HCT116 (cell line): ENCODE measurements around the gene SLC4A7. TPM values are rescaled to one million over a fixed set of nuclear protein-coding genes. Genes with fewer than 3 reads are reported as not detected.

Experiments
- ATAC-seq: fragments of 200-7000 bp; cut with Tn5 transposase; 2 replicates; pipeline ENCODE4 v1.9.1; 2020; ENCODE audit warnings: mild to moderate bottlenecking, moderate library complexity
- BruUV-seq: library from RNA; stranded (reverse); fragments of 400-500 nt; replicated peaks from 2 replicates; lab custom pipeline; 2021; lab: Mats Ljungman, UMichigan
- CTCF ChIA-PET: fragments of 300-600 bp; sonication (Branson Sonifier 250); formaldehyde crosslinking; loops from one replicate; lab custom pipeline; 2021; ENCODE audit warnings: antibody characterized with exemption; lab: Charles Lee
- POLR2A ChIA-PET: fragments of 300-600, 350-600 bp; sonication (Branson Sonifier 250); formaldehyde crosslinking; loops from one replicate; lab custom pipeline; 2021; ENCODE audit warnings: antibody characterized with exemption; lab: Charles Lee
- RAD21 ChIA-PET, 2 experiments: fragments of 300-600 bp; sonication (Branson Sonifier 250); formaldehyde crosslinking; loops; one replicate each; lab custom pipeline; 2023; ENCODE audit warnings: low total read pairs in 2 of 2; ENCODE audit not compliant: uncharacterized antibody in 2 of 2, unreplicated experiment in 2 of 2, low non-redundant PET in 1 of 2; lab: Charles Lee
- DNase-seq: peaks from one replicate; pipeline ENCODE4 v3.0.0-alpha.2; 2010; ENCODE audit warnings: low read depth, low spot score
- H2AFZ ChIP-seq: fragments of 200-600 bp; shearing (Covaris generic), sonication (generic); 2 replicates; pipeline ENCODE4 v1.6.1; 2017; ENCODE audit warnings: low read depth, mixed run types, mixed read lengths, antibody characterized with exemption, low read length; ENCODE audit not compliant: poor library complexity, severe bottlenecking
- H3K27ac ChIP-seq: 2 replicates; pipeline ENCODE4 v1.5.1; 2012; ENCODE audit warnings: low read depth, low read length
- H3K27me3 ChIP-seq: fragments of 200-600 bp; sonication (generic); 2 replicates; pipeline ENCODE4 v1.6.1; 2016; ENCODE audit warnings: mixed run types, low read length, mixed read lengths; ENCODE audit not compliant: insufficient read depth
- H3K36me3 ChIP-seq, 2 experiments: fragments of 200-500 bp in 1 of 2; fragments of 200-600 bp in 1 of 2; sonication (Bioruptor generic) in 1 of 2; sonication (generic) in 1 of 2; 2 replicates each; pipeline versions ENCODE4 v1.5.1 to v1.6.1; 2014 to 2016; ENCODE audit warnings: low read length in 2 of 2, inconsistent platforms in 1 of 2, mixed read lengths in 1 of 2, mixed run types in 1 of 2; ENCODE audit not compliant: insufficient read depth in 2 of 2, control insufficient read depth in 1 of 2
- H3K4me1 ChIP-seq, 2 experiments: fragments of 200-600 bp in 1 of 2; sonication (generic) in 1 of 2; 2 replicates each; pipeline versions ENCODE4 v1.5.1 to v1.6.1; 2012 to 2017; ENCODE audit warnings: low read length in 2 of 2, inconsistent platforms in 1 of 2, mild to moderate bottlenecking in 1 of 2, mixed read lengths in 1 of 2, mixed run types in 1 of 2, moderate library complexity in 1 of 2; ENCODE audit not compliant: insufficient read depth in 2 of 2, control insufficient read depth in 1 of 2
- H3K4me2 ChIP-seq: fragments of 200-600 bp; sonication (generic); 2 replicates; pipeline ENCODE4 v1.6.1; 2017; ENCODE audit warnings: mixed run types, low read length, mixed read lengths
- H3K4me3 ChIP-seq, 2 experiments: fragments of 200-600 bp in 1 of 2; sonication (generic) in 1 of 2; replicated peaks in 1 of 2; 2 replicates each; pipeline ENCODE4 v1.5.1; 2011 to 2016; ENCODE audit warnings: low read length in 2 of 2, control low read depth in 1 of 2, low read depth in 1 of 2, mild to moderate bottlenecking in 1 of 2, mixed read lengths in 1 of 2, mixed run types in 1 of 2
- H3K79me2 ChIP-seq: fragments of 200-600 bp; sonication (generic); 2 replicates; pipeline ENCODE4 v1.6.1; 2017; ENCODE audit warnings: mild to moderate bottlenecking, mixed run types, low read length, moderate library complexity, mixed read lengths; ENCODE audit not compliant: insufficient read depth
- H3K9ac ChIP-seq: fragments of 200-600 bp; sonication (generic); 2 replicates; pipeline ENCODE4 v1.6.1; 2016; ENCODE audit warnings: low read length, mixed read lengths
- H3K9me2 ChIP-seq: fragments of 200-600 bp; sonication (generic), shearing (Covaris generic); 2 replicates; pipeline ENCODE4 v1.6.1; 2017; ENCODE audit warnings: mixed run types, mild to moderate bottlenecking, moderate library complexity; ENCODE audit not compliant: insufficient read depth
- H3K9me3 ChIP-seq, 2 experiments: fragments of 200-500 bp in 1 of 2; fragments of 200-600 bp in 1 of 2; sonication (Bioruptor generic) in 1 of 2; sonication (generic) in 1 of 2; 2 replicates each; pipeline ENCODE4 v1.6.1; 2014 to 2017; ENCODE audit warnings: low read length in 2 of 2, mixed read lengths in 2 of 2, inconsistent platforms in 1 of 2, low read depth in 1 of 2, mild to moderate bottlenecking in 1 of 2, mixed run types in 1 of 2, moderate library complexity in 1 of 2; ENCODE audit not compliant: control insufficient read depth in 1 of 2, insufficient read depth in 1 of 2
- H4K20me1 ChIP-seq: fragments of 200-600 bp; sonication (generic), shearing (Covaris generic); 2 replicates; pipeline ENCODE4 v1.6.1; 2017; ENCODE audit warnings: mixed run types, mild to moderate bottlenecking, moderate library complexity; ENCODE audit not compliant: insufficient read depth
- CBX3 ChIP-seq: IDR thresholded peaks from 2 replicates; pipeline ENCODE4 v1.6.1; 2012; ENCODE audit warnings: low read depth
- CEBPB ChIP-seq: IDR thresholded peaks from 2 replicates; pipeline ENCODE4 v1.6.1; 2012; ENCODE audit warnings: low read depth
- CTCF ChIP-seq, 3 experiments: fragments of 200-600 bp in 1 of 3; sonication (generic) in 1 of 3; IDR thresholded peaks in 2 of 3; conservative IDR thresholded peaks in 1 of 3; 2 replicates each; pipeline ENCODE4 v1.5.1; 2012 to 2017; ENCODE audit warnings: low read depth in 2 of 3, low read length in 2 of 3, antibody characterized with exemption in 1 of 3, borderline replicate concordance in 1 of 3, control low read depth in 1 of 3, mild to moderate bottlenecking in 1 of 3, mixed read lengths in 1 of 3, mixed run types in 1 of 3, moderate library complexity in 1 of 3; ENCODE audit not compliant: insufficient read depth in 1 of 3
- EGR1 ChIP-seq: IDR thresholded peaks from 2 replicates; pipeline ENCODE4 v1.6.1; 2012; ENCODE audit warnings: low read depth
- ELF1 ChIP-seq: IDR thresholded peaks from 2 replicates; pipeline ENCODE4 v1.6.1; 2012; ENCODE audit warnings: low read depth, borderline replicate concordance
- EZH2 ChIP-seq: fragments of 200-600 bp; sonication (generic); IDR thresholded peaks from 2 replicates; pipeline ENCODE4 v1.6.1; 2017; ENCODE audit warnings: antibody characterized with exemption, mixed run types
- EZH2phosphoT487 ChIP-seq: fragments of 200-600 bp; IDR thresholded peaks from 2 replicates; pipeline ENCODE4 v1.6.1; 2018; ENCODE audit warnings: antibody characterized with exemption, borderline replicate concordance
- JUND ChIP-seq: IDR thresholded peaks from 2 replicates; pipeline ENCODE4 v1.6.1; 2012
- MAX ChIP-seq: IDR thresholded peaks from 2 replicates; pipeline ENCODE4 v1.6.1; 2012
- POLR2AphosphoS5 ChIP-seq: IDR thresholded peaks from 2 replicates; pipeline ENCODE4 v1.6.1; 2011; ENCODE audit warnings: mild to moderate bottlenecking, low read depth, low read length, moderate library complexity
- RAD21 ChIP-seq: IDR thresholded peaks from 2 replicates; pipeline ENCODE4 v1.6.1; 2012; ENCODE audit warnings: low read depth, mild to moderate bottlenecking
- REST ChIP-seq: IDR thresholded peaks from 2 replicates; pipeline ENCODE4 v1.6.1; 2012; ENCODE audit warnings: low read depth
- SIN3A ChIP-seq: IDR thresholded peaks from 2 replicates; pipeline ENCODE4 v1.6.1; 2012; ENCODE audit warnings: low read depth
- SP1 ChIP-seq: IDR thresholded peaks from 2 replicates; pipeline ENCODE4 v1.6.1; 2012; ENCODE audit warnings: low read depth
- SRF ChIP-seq: IDR thresholded peaks from 2 replicates; pipeline ENCODE4 v1.6.1; 2012; ENCODE audit warnings: low read depth
- TCF7L2 ChIP-seq: IDR thresholded peaks from 2 replicates; pipeline ENCODE4 v1.7.0; 2011; ENCODE audit warnings: borderline replicate concordance, inconsistent platforms; ENCODE audit not compliant: insufficient read depth, insufficient read length; ENCODE audit errors: extremely low read depth
- YY1 ChIP-seq: IDR thresholded peaks from 2 replicates; pipeline ENCODE4 v1.6.1; 2011; ENCODE audit warnings: low read length, low read depth, moderate library complexity, mild to moderate bottlenecking; ENCODE audit not compliant: insufficient replicate concordance; ENCODE audit errors: extremely low read depth
- ZBTB33 ChIP-seq: IDR thresholded peaks from 2 replicates; pipeline ENCODE4 v1.6.1; 2011; ENCODE audit warnings: mild to moderate bottlenecking, low read length, moderate library complexity; ENCODE audit not compliant: insufficient replicate concordance; ENCODE audit errors: extremely low read depth
- ZFX ChIP-seq: fragments of 450-650 bp; IDR thresholded peaks from 2 replicates; pipeline ENCODE4 v1.6.1; 2017
- ZNF274 ChIP-seq: fragments of 200-500 bp; sonication (Bioruptor generic); IDR thresholded peaks from 2 replicates; pipeline ENCODE4 v1.6.1; 2014; ENCODE audit warnings: mild to moderate bottlenecking, low read depth, low read length, inconsistent platforms
- intact Hi-C: fragments of 100-400 bp; cut with micrococcal nuclease; formaldehyde crosslinking; loops from 2 replicates; pipeline ENCODE4 v1.10.0; 2022
- total RNA-seq: library from RNA; stranded (reverse); gene quantifications from one replicate; pipeline ENCODE4 v1.2.1, GENCODE V29; 2021; ENCODE audit not compliant: unreplicated experiment

Gene SLC4A7
- total RNA-seq, 1 experiment from 2014 or later, result 37.6 TPM

GRCh38 chr3:27471923-27472550 lies 12.1 kb downstream of the SLC4A7 start:
- H3K27ac ChIP-seq, result no peak overlapping the region
- no peak overlapping the region for H3K4me3 ChIP-seq
- no peak overlapping the region for H3K9ac ChIP-seq
- peaks cover 3 to 23% of the 10 kb centered on the region in 2 experiments; a peak in 3 of 4 replicates for H3K4me1 ChIP-seq
- DNase-seq, result no peak
- BruUV-seq, result no TSS peak
- H3K79me2 ChIP-seq, result peaks cover 99% of the 10 kb centered on the region
- H3K27me3 ChIP-seq, result no peaks in the 10 kb centered on the region
- no peaks in the 10 kb centered on the region for H3K9me2 ChIP-seq
- H4K20me1 ChIP-seq, result no peaks in the 10 kb centered on the region
- no peak overlapping the region for H2AFZ ChIP-seq
- peaks cover 0 to 2% of the 10 kb centered on the region in 2 experiments; a peak in 1 of 4 replicates for H3K36me3 ChIP-seq
- H3K9me3 ChIP-seq, result no peaks in the 10 kb centered on the region
- TF ChIP-seq ZFX (no peak), SRF (no peak), EZH2phosphoT487 (no peak), POLR2AphosphoS5 (no peak), ZNF274 (no peak), SIN3A (no peak), ELF1 (no peak), TCF7L2 (no peak), EZH2 (no peak), YY1 (no peak), MAX (no peak), SP1 (no peak), CBX3 (no peak), EGR1 (no peak), JUND (no peak), RAD21 (no peak), CEBPB (no peak), CTCF (IDR thresholded peaks at IDR 0.05 in 2 of 3, conservative IDR thresholded peaks at IDR 0.05 in 1 of 3; ENCODE audit: borderline replicate concordance in 1 of 3, insufficient read depth in 1 of 3, low read depth in 2 of 3, low read length in 2 of 3) (no peak), ZBTB33 (no peak), REST (no peak)
- intact Hi-C loops, result no loop called here
- ChIA-PET POLR2A (interaction anchor here (1.7 to 2.0 kb wide), 2 partner anchors 11 to 12 kb away, joined by 6 to 8 read pairs; partner anchors contain the start of gene SLC4A7), RAD21 (no interaction called here), CTCF (interaction anchor here (1.1 kb wide), 1 partner anchor 14 kb away, joined by 3 read pairs; no protein-coding TSS in a partner anchor)
- ATAC-seq, result no peak
- no peak overlapping the region for H3K4me2 ChIP-seq
